ENCODE data around the gene RAP1A. TPM values are rescaled to one million over a fixed set of nuclear protein-coding genes. Genes with fewer than 3 reads are reported as not detected.

The RAP1A gene
- total RNA-seq, 1 experiment from 2014 or later = 25.4 TPM

DNA sequence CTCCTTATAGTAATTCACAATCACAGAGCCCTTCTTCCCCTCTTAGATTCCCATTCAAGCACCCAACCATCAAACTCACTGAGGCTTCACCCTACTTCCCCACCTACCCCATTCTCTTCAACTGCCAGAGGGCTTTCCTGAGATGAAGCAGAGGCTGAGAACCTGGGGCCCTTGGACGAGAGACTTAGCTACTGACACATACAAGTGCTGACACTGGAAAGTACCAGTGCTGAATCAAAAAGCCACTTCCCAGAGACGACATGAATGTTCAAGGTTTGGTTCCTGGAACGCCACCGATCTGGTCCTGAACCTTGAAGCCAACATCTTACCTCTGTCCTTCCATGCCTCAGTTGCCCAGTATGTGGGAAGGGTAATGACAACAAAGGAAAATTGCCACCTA is 16.6 kb upstream of the RAP1A start (continued):
- TF ChIP-seq, protein P1, sequence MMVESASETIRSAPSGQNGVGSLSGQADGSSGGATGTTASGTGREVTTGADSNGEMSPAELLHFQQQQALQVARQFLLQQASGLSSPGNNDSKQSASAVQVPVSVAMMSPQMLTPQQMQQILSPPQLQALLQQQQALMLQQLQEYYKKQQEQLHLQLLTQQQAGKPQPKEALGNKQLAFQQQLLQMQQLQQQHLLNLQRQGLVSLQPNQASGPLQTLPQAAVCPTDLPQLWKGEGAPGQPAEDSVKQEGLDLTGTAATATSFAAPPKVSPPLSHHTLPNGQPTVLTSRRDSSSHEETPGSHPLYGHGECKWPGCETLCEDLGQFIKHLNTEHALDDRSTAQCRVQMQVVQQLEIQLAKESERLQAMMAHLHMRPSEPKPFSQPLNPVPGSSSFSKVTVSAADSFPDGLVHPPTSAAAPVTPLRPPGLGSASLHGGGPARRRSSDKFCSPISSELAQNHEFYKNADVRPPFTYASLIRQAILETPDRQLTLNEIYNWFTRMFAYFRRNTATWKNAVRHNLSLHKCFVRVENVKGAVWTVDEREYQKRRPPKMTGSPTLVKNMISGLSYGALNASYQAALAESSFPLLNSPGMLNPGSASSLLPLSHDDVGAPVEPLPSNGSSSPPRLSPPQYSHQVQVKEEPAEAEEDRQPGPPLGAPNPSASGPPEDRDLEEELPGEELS (CRISPR knock-in tag; IDR thresholded peaks at IDR 0.05) = no peak
- no peak for TF ChIP-seq NR2C2 (CRISPR knock-in tag; IDR thresholded peaks at IDR 0.05)
- no peak for TF ChIP-seq SP1 (CRISPR knock-in tag; conservative IDR thresholded peaks at IDR 0.05)
- TF ChIP-seq, protein P2, sequence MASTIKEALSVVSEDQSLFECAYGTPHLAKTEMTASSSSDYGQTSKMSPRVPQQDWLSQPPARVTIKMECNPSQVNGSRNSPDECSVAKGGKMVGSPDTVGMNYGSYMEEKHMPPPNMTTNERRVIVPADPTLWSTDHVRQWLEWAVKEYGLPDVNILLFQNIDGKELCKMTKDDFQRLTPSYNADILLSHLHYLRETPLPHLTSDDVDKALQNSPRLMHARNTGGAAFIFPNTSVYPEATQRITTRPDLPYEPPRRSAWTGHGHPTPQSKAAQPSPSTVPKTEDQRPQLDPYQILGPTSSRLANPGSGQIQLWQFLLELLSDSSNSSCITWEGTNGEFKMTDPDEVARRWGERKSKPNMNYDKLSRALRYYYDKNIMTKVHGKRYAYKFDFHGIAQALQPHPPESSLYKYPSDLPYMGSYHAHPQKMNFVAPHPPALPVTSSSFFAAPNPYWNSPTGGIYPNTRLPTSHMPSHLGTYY (CRISPR knock-in tag; IDR thresholded peaks at IDR 0.05) = no peak
- TF ChIP-seq SMAD4 (CRISPR knock-in tag; IDR thresholded peaks at IDR 0.05) = no peak
- no peak for TF ChIP-seq MXD4 (CRISPR knock-in tag; IDR thresholded peaks at IDR 0.05; ENCODE audit: borderline replicate concordance)
- no peak for TF ChIP-seq GABPB1 (CRISPR knock-in tag; IDR thresholded peaks at IDR 0.05)
- TF ChIP-seq FOXP1 (CRISPR knock-in tag; IDR thresholded peaks at IDR 0.05; ENCODE audit: borderline replicate concordance) = no peak
- TF ChIP-seq SOX15 (CRISPR knock-in tag; IDR thresholded peaks at IDR 0.05) = no peak
- TF ChIP-seq ZNF416 (CRISPR knock-in tag; IDR thresholded peaks at IDR 0.05) = no peak
- no peak for TF ChIP-seq KAT7 (CRISPR knock-in tag; IDR thresholded peaks at IDR 0.05; ENCODE audit: borderline replicate concordance)
- TF ChIP-seq, protein P3, sequence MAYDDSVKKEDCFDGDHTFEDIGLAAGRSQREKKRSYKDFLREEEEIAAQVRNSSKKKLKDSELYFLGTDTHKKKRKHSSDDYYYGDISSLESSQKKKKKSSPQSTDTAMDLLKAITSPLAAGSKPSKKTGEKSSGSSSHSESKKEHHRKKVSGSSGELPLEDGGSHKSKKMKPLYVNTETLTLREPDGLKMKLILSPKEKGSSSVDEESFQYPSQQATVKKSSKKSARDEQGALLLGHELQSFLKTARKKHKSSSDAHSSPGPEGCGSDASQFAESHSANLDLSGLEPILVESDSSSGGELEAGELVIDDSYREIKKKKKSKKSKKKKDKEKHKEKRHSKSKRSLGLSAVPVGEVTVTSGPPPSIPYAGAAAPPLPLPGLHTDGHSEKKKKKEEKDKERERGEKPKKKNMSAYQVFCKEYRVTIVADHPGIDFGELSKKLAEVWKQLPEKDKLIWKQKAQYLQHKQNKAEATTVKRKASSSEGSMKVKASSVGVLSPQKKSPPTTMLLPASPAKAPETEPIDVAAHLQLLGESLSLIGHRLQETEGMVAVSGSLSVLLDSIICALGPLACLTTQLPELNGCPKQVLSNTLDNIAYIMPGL (CRISPR knock-in tag; IDR thresholded peaks at IDR 0.05) = no peak
- no peak for TF ChIP-seq PRRX2 (CRISPR knock-in tag; IDR thresholded peaks at IDR 0.05)

DNA sequence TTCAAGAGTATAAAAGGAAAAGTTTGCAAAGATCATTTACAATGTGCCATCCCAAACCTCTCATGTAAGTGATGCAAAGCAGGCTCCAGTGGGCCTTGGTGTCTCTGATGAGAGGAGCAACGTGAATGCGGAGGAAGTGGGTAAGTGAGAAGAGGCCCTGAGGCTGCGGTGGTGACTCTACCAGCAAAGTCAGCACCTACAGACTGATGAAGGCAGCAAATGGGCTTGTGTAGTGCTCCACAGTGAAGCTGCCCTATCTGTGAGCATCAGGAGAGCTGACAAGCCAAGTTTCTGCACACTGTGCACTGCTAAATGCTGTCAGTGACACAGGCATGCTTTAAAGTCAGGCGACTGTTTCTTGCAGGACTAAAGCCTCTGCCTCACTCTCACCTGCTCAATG is 15.6 kb upstream of the RAP1A start:
- no peaks in the 10 kb centered on the region for H3K4me1 Mint-ChIP-seq
- CTCF ChIA-PET = no interaction called here
- H3K27me3 Mint-ChIP-seq (ENCODE audit: low read depth) = no peaks in the 10 kb centered on the region; the same call in 1 of the 2 replicates
- H3K4me3 Mint-ChIP-seq = no peak overlapping the region
- H3K9me3 Mint-ChIP-seq = peaks cover 15% of the 10 kb centered on the region; the same call in 1 of the 2 replicates
- H3K36me3 Mint-ChIP-seq = peaks cover 5% of the 10 kb centered on the region; the same call in 1 of the 2 replicates
- no peak overlapping the region for H3K27ac Mint-ChIP-seq
- TF ChIP-seq ZNF263 (CRISPR knock-in tag; IDR thresholded peaks at IDR 0.05; ENCODE audit: low read depth) = no peak
- ATAC-seq (no peak), DNase-seq (ENCODE audit: low spot score) (no peak)
- POLR2A ChIA-PET = no interaction called here

DNA sequence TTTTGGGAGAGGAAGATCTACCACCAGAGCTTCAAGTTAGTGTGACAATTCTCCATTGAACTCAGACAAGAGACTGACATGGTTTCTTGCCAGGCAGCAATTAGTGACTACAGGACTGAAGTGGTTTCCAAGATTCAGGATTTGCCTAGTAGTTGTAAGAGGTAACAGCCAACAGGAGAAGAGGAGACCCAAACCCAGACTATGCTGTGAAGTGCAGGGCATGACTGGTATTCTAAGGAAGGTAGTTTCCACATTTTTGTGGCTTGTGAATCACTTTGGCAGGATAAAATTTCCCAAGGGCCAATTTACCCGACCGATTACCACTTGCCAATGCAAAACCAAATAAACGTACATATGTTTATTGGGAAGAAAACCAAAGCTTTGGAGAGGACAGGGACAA is 14.7 kb upstream of the RAP1A start:
- Mint-ChIP-seq H3K36me3 (peaks cover 12% of the 10 kb centered on the region), H3K4me1 (no peaks in the 10 kb centered on the region), H3K27me3 (ENCODE audit: low read depth) (peaks cover 4% of the 10 kb centered on the region), H3K4me3 (no peak overlapping the region), H3K27ac (no peak overlapping the region), H3K9me3 (peaks cover 19% of the 10 kb centered on the region)
- TF ChIP-seq JAZF1 (CRISPR knock-in tag; IDR thresholded peaks at IDR 0.05) (no peak), JUN (CRISPR knock-in tag; IDR thresholded peaks at IDR 0.05) (no peak), GRHL2 (CRISPR knock-in tag; IDR thresholded peaks at IDR 0.05; ENCODE audit: insufficient replicate concordance, severe bottlenecking) (no peak), ZNF121 (CRISPR knock-in tag; IDR thresholded peaks at IDR 0.05) (no peak)
- TF ChIP-seq, protein P1 (CRISPR knock-in tag; IDR thresholded peaks at IDR 0.05) = no peak
- TF ChIP-seq, protein P4, sequence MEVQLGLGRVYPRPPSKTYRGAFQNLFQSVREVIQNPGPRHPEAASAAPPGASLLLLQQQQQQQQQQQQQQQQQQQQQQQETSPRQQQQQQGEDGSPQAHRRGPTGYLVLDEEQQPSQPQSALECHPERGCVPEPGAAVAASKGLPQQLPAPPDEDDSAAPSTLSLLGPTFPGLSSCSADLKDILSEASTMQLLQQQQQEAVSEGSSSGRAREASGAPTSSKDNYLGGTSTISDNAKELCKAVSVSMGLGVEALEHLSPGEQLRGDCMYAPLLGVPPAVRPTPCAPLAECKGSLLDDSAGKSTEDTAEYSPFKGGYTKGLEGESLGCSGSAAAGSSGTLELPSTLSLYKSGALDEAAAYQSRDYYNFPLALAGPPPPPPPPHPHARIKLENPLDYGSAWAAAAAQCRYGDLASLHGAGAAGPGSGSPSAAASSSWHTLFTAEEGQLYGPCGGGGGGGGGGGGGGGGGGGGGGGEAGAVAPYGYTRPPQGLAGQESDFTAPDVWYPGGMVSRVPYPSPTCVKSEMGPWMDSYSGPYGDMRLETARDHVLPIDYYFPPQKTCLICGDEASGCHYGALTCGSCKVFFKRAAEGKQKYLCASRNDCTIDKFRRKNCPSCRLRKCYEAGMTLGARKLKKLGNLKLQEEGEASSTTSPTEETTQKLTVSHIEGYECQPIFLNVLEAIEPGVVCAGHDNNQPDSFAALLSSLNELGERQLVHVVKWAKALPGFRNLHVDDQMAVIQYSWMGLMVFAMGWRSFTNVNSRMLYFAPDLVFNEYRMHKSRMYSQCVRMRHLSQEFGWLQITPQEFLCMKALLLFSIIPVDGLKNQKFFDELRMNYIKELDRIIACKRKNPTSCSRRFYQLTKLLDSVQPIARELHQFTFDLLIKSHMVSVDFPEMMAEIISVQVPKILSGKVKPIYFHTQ (CRISPR knock-in tag; IDR thresholded peaks at IDR 0.05) = no peak
- ATAC-seq (no peak), DNase-seq (ENCODE audit: low spot score) (no peak)
- ChIA-PET CTCF (no interaction called here), POLR2A (no interaction called here)
